IMR-90 (cell line): ENCODE measurements around the gene FAM110C. TPM values are rescaled to one million over a fixed set of nuclear protein-coding genes. Genes with fewer than 3 reads are reported as not detected.
"Not testable (repeated sequence)": the region's sequence is repeated elsewhere in the genome, so short reads cannot be mapped to it uniquely, and the experiment has no call there.

Source experiments
- ATAC-seq: fragments of 200-7000 bp; cut with Tn5 transposase; 2 replicates; pipeline ENCODE4 v1.9.1; 2020; ENCODE audit warnings: low read depth, mild to moderate bottlenecking, moderate library complexity
- BruUV-seq: library from RNA; stranded (reverse); fragments of 400-500 nt; replicated peaks from 2 replicates; lab custom pipeline; 2021; lab: Mats Ljungman, UMichigan
- CTCF ChIA-PET: fragments of 300-600 bp; formaldehyde crosslinking; extraction: SDS; loops from one replicate; lab custom pipeline; 2021; ENCODE audit warnings: antibody characterized with exemption; lab: Yijun Ruan, JAX
- POLR2A ChIA-PET: fragments of 300-600 bp; sonication (Branson Sonifier 250); formaldehyde crosslinking; loops from one replicate; lab custom pipeline; 2022; ENCODE audit warnings: antibody characterized with exemption; ENCODE audit not compliant: unreplicated experiment; lab: Charles Lee
- DNase-seq: peaks from one replicate; pipeline ENCODE4 v3.0.0; 2013
- H2AFZ ChIP-seq: replicated peaks from 2 replicates; pipeline ENCODE3; 2013; ENCODE audit warnings: low read length, mild to moderate bottlenecking; ENCODE audit not compliant: poor library complexity
- H2AK5ac ChIP-seq: 2 replicates; pipeline ENCODE4 v1.6.1; 2013; ENCODE audit warnings: low read depth, low read length, inconsistent platforms
- H2AK9ac ChIP-seq: replicated peaks from 2 replicates; pipeline ENCODE3; 2013; ENCODE audit warnings: mild to moderate bottlenecking, low read depth, low read length, moderate library complexity; ENCODE audit not compliant: poor library complexity
- H2BK120ac ChIP-seq: 2 replicates; pipeline ENCODE4 v1.6.1; 2013; ENCODE audit warnings: low read depth, low read length, inconsistent platforms
- H2BK15ac ChIP-seq: 3 replicates; pipeline ENCODE4 v1.6.1; 2013; ENCODE audit warnings: low read depth, low read length, inconsistent platforms
- H2BK20ac ChIP-seq: 2 replicates; pipeline ENCODE4 v1.6.1; 2013; ENCODE audit warnings: low read depth, mild to moderate bottlenecking, inconsistent platforms, low read length, moderate library complexity
- H2BK5ac ChIP-seq: 2 replicates; pipeline ENCODE4 v1.6.1; 2013; ENCODE audit warnings: mild to moderate bottlenecking, low read depth, low read length, inconsistent platforms; ENCODE audit not compliant: poor library complexity, severe bottlenecking
- H3K14ac ChIP-seq: replicated peaks from 2 replicates; pipeline ENCODE4 v1.6.1; 2013; ENCODE audit warnings: low read depth, low read length, inconsistent platforms
- H3K18ac ChIP-seq: 2 replicates; pipeline ENCODE4 v1.6.1; 2013; ENCODE audit warnings: low read depth, low read length, control low read depth
- H3K23ac ChIP-seq: 2 replicates; pipeline ENCODE4 v1.6.1; 2013; ENCODE audit warnings: low read depth, low read length, inconsistent platforms
- H3K27ac ChIP-seq: 2 replicates; pipeline ENCODE4 v1.5.1; 2013; ENCODE audit warnings: mild to moderate bottlenecking, control low read depth, low read length; ENCODE audit not compliant: insufficient read depth
- H3K27me3 ChIP-seq: 2 replicates; pipeline ENCODE4 v1.6.1; 2013; ENCODE audit warnings: low read length; ENCODE audit not compliant: control insufficient read depth, insufficient read depth
- H3K36me3 ChIP-seq: 2 replicates; pipeline ENCODE4 v1.6.1; 2013; ENCODE audit warnings: low read length, mixed read lengths; ENCODE audit not compliant: control insufficient read depth, insufficient read depth
- H3K4ac ChIP-seq: 2 replicates; pipeline ENCODE4 v1.6.1; 2013; ENCODE audit warnings: low read depth, low read length, inconsistent platforms
- H3K4me1 ChIP-seq: 2 replicates; pipeline ENCODE4 v1.6.1; 2013; ENCODE audit warnings: low read length, mixed read lengths; ENCODE audit not compliant: control insufficient read depth, insufficient read depth
- H3K4me2 ChIP-seq: 2 replicates; pipeline ENCODE4 v1.6.1; 2013; ENCODE audit warnings: low read depth, mild to moderate bottlenecking, control low read depth, low read length, moderate library complexity
- H3K4me3 ChIP-seq: 2 replicates; pipeline ENCODE4 v1.5.1; 2013; ENCODE audit warnings: low read depth, mild to moderate bottlenecking, control low read depth, low read length, moderate library complexity; ENCODE audit not compliant: insufficient read depth
- H3K56ac ChIP-seq: 2 replicates; pipeline ENCODE4 v1.6.1; 2013; ENCODE audit warnings: low read length, inconsistent platforms; ENCODE audit not compliant: insufficient read depth; ENCODE audit errors: extremely low read depth
- H3K79me1 ChIP-seq, 2 experiments: 2 replicates each; pipeline ENCODE4 v1.6.1; 2013; ENCODE audit warnings: low read length in 2 of 2, inconsistent platforms in 1 of 2, low read depth in 1 of 2
- H3K9ac ChIP-seq: 2 replicates; pipeline ENCODE4 v1.6.1; 2013; ENCODE audit warnings: low read depth, low read length, control low read depth
- H3K9me1 ChIP-seq: 2 replicates; pipeline ENCODE4 v1.6.1; 2013; ENCODE audit warnings: low read length, inconsistent platforms; ENCODE audit not compliant: insufficient read depth
- H3K9me3 ChIP-seq: 2 replicates; pipeline ENCODE4 v1.6.1; 2013; ENCODE audit warnings: low read length; ENCODE audit not compliant: control insufficient read depth, insufficient read depth
- H4K20me1 ChIP-seq: 2 replicates; pipeline ENCODE4 v1.6.1; 2013; ENCODE audit warnings: low read length, inconsistent platforms; ENCODE audit not compliant: insufficient read depth
- H4K5ac ChIP-seq: 2 replicates; pipeline ENCODE4 v1.6.1; 2013; ENCODE audit warnings: mild to moderate bottlenecking, low read depth, low read length, control low read depth
- H4K8ac ChIP-seq, 2 experiments: 2 replicates each; pipeline ENCODE4 v1.6.1; 2013; ENCODE audit warnings: low read depth in 2 of 2, low read length in 2 of 2, control low read depth in 1 of 2, inconsistent platforms in 1 of 2
- H4K91ac ChIP-seq: 2 replicates; pipeline ENCODE4 v1.6.1; 2013; ENCODE audit warnings: low read depth, low read length, inconsistent platforms; ENCODE audit not compliant: insufficient read depth
- CEBPB ChIP-seq: IDR thresholded peaks from 2 replicates; pipeline ENCODE4 v1.6.1; 2012; ENCODE audit warnings: low read depth, low read length, improper control_type of control experiment
- FOS ChIP-seq: fragments of 150-350 bp; IDR thresholded peaks from 2 replicates; pipeline ENCODE4 v1.6.1; 2016; ENCODE audit warnings: low read depth, low read length
- RAD21 ChIP-seq: IDR thresholded peaks from 2 replicates; pipeline ENCODE4 v1.6.1; 2012; ENCODE audit warnings: low read length, improper control_type of control experiment
- RFX5 ChIP-seq: IDR thresholded peaks from 2 replicates; pipeline ENCODE4 v1.8.0; 2012; ENCODE audit warnings: low read depth, mild to moderate bottlenecking, low read length, moderate library complexity
- SMC3 ChIP-seq: fragments of 150-350 bp; IDR thresholded peaks from 2 replicates; pipeline ENCODE4 v1.6.1; 2016; ENCODE audit warnings: low read depth, mild to moderate bottlenecking, antibody characterized with exemption, low read length, moderate library complexity
- WGBS, 2 experiments: methylation state at CpG; one replicate each; pipeline versions ENCODE4 v1.1.5 to v1.1.7; 2013; ENCODE audit warnings: missing lambda C conversion rate in 2 of 2; ENCODE audit not compliant: insufficient read length in 1 of 2; ENCODE audit errors: extremely low coverage in 2 of 2; 5-methylcytosine and 5-hydroxymethylcytosine counted together
- dilution Hi-C: fragments of 300-500 bp; cut with HindIII; formaldehyde crosslinking; loops from one replicate; pipeline ENCODE4 v1.14.3; 2018; ENCODE audit warnings: low sequenced_read_pairs; ENCODE audit not compliant: unreplicated experiment
- in situ Hi-C: fragments of 300-500 bp; cut with MboI; formaldehyde crosslinking; loops from 3 replicates; pipeline ENCODE4 v1.14.3; 2019; ENCODE audit warnings: low sequenced_read_pairs, inconsistent platforms, mixed read lengths
- intact Hi-C: fragments of 100-400 bp; cut with micrococcal nuclease; formaldehyde crosslinking; loops from 2 replicates; pipeline ENCODE4 v1.10.0; 2022
- polyA plus RNA-seq, 3 experiments: library from polyadenylated mRNA; depleted of rRNA; stranded (reverse); fragments of >200 nt; gene quantifications; 2 replicates each; pipeline ENCODE4 v1.2.3, GENCODE V29; 2012; ENCODE audit warnings: low replicate concordance in 1 of 3
- total RNA-seq: library from RNA; depleted of rRNA; stranded (reverse); fragments of >200 nt; gene quantifications from 2 replicates; pipeline ENCODE4 v1.2.3, GENCODE V29; 2012
- TF ChIP-seq, protein P1 (sequence below): fragments of 150-350 bp; IDR thresholded peaks from 2 replicates; pipeline ENCODE4 v1.6.1; 2017; ENCODE audit warnings: mild to moderate bottlenecking, antibody characterized with exemption, low read length, low read depth

FAM110C gene
- total and polyA plus RNA-seq, 2 of the 4 experiments (the other 2 are of a cell fraction), result not detected

- no peak overlapping the region for H2BK5ac ChIP-seq
- H4K20me1 ChIP-seq, result no peaks in the 10 kb centered on the region
- no peaks in the 10 kb centered on the region for H3K4me1 ChIP-seq
- POLR2A ChIA-PET, result no interaction called here
- no peaks in the 10 kb centered on the region for H3K27me3 ChIP-seq
- CTCF ChIA-PET, result no interaction called here
- H3K9ac ChIP-seq, result no peak overlapping the region
- H4K8ac ChIP-seq, result no peak overlapping the region
- H3K9me3 ChIP-seq, result peaks cover 6% of the 10 kb centered on the region; the same call in 1 of the 2 replicates
- no peak overlapping the region for H4K5ac ChIP-seq
- intact Hi-C loops (no loop called here), in situ Hi-C loops (no loop called here), dilution Hi-C loops (no loop called here)
- DNase-seq (no peak), ATAC-seq (no peak)
- H2BK15ac ChIP-seq, result no peak overlapping the region
- TF ChIP-seq RAD21 (no peak), FOS (no peak), CEBPB (no peak), SMC3 (no peak), RFX5 (no peak)
- TF ChIP-seq, protein P1, sequence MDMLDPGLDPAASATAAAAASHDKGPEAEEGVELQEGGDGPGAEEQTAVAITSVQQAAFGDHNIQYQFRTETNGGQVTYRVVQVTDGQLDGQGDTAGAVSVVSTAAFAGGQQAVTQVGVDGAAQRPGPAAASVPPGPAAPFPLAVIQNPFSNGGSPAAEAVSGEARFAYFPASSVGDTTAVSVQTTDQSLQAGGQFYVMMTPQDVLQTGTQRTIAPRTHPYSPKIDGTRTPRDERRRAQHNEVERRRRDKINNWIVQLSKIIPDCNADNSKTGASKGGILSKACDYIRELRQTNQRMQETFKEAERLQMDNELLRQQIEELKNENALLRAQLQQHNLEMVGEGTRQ, result no peak
- no peak overlapping the region for H2BK120ac ChIP-seq
- no peak overlapping the region for H3K23ac ChIP-seq
- no peak overlapping the region for H2AK5ac ChIP-seq
- no peak overlapping the region for H3K18ac ChIP-seq
- H3K14ac ChIP-seq, result no peak overlapping the region
- BruUV-seq, result no TSS peak
- no peaks in the 10 kb centered on the region for H3K9me1 ChIP-seq
- no peaks in the 10 kb centered on the region for H3K36me3 ChIP-seq
- H3K4ac ChIP-seq, result no peak overlapping the region
- no peaks in the 10 kb centered on the region for H3K79me1 ChIP-seq
- no peak overlapping the region for H2AK9ac ChIP-seq
- H3K4me3 ChIP-seq, result no peak overlapping the region
- H2BK20ac ChIP-seq, result no peak overlapping the region
- H2AFZ ChIP-seq, result no peak overlapping the region
- no peak overlapping the region for H4K91ac ChIP-seq
- no peak overlapping the region for H3K56ac ChIP-seq
- no peak overlapping the region for H3K4me2 ChIP-seq
- H3K27ac ChIP-seq, result no peak overlapping the region
- WGBS, 2 experiments, result no CpG with 5 or more reads among the region's 4 CpGs
These were observed 20.8 kb downstream of the FAM110C start for GRCh38 chr2:25543-25942.

DNA sequence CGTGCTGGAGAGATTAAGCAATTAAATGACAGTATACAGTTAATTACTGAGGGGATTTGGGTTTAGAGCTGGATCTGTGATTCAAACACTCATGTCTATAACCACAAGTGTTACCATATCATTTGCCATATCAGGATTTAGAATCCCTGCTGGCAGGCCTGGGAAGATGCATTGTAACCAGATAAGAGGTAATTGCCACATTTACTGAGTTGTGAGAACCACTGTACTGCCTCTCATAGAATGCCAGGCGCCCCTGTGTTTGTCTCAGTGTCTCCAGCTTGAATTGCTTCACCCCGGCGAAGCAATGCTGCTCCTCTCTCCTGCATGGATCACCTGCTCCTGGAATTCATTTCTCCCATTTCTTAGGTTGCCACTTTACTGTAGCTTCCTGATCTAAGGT lies 21.7 kb downstream of the FAM110C start:
- H3K27ac ChIP-seq, dilution Hi-C loops, POLR2A ChIA-PET, H3K9me1 ChIP-seq, H3K9ac ChIP-seq, ATAC-seq, in situ Hi-C loops, H2AFZ ChIP-seq, H4K91ac ChIP-seq, H4K5ac ChIP-seq, H4K20me1 ChIP-seq, H2BK120ac ChIP-seq, H2BK15ac ChIP-seq, H2BK20ac ChIP-seq, H3K23ac ChIP-seq, H3K4me1 ChIP-seq, H3K14ac ChIP-seq, H2BK5ac ChIP-seq, H2AK9ac ChIP-seq, CTCF ChIA-PET, BruUV-seq, H3K56ac ChIP-seq, H3K79me1 ChIP-seq, H3K27me3 ChIP-seq, H3K36me3 ChIP-seq, H3K9me3 ChIP-seq, H3K4me3 ChIP-seq, H3K18ac ChIP-seq, H2AK5ac ChIP-seq, H4K8ac ChIP-seq, intact Hi-C loops, DNase-seq, H3K4ac ChIP-seq, H3K4me2 ChIP-seq: not testable (repeated sequence)
- WGBS, 2 experiments, result 17% methylated on average over 1 of the region's 4 CpGs; no CpG with 5 or more reads in 1 of the 2 experiments
